ENCODE data around the gene PON3. TPM values are rescaled to one million over a fixed set of nuclear protein-coding genes. Genes with fewer than 3 reads are reported as not detected.

The PON3 gene
- total RNA-seq (2014; rRNA removed; shearing (Covaris generic)): 1.6 and 2.5 TPM in 2 replicates
- 1.4 and 1.6 TPM in 2 replicates for polyA plus RNA-seq (2016; fragmentation: Nextera tagmentation; extraction: Ambion mirVana)
- long read RNA-seq, partial matches to known transcripts: 0 of 1 reads
- long read RNA-seq, other reads (novel, unspliced or antisense): 0 of 1 reads

- H3K4me3 Mint-ChIP-seq: peak within 1 kb of the TSS; percentile 71
- no peaks in the 10 kb centered on the region for H3K9me2 ChIP-seq (ENCODE audit: insufficient read depth)
- no peak for TF ChIP-seq EZH2phosphoT487 (IDR thresholded peaks at IDR 0.05; ENCODE audit: unreplicated experiment)
- TF ChIP-seq POLR2AphosphoS5 (IDR thresholded peaks at IDR 0.05; ENCODE audit: low read depth): peak; percentile 35; the same call in 1 of the 2 replicates
- peak; percentile 75 to 78 for TF ChIP-seq CTCF (conservative IDR thresholded peaks at IDR 0.05; ENCODE audit: low read depth in 2 of 2)
- TF ChIP-seq ETS1 (IDR thresholded peaks at IDR 0.05): no peak
- no peaks in the 10 kb centered on the region for H3F3A ChIP-seq (replicated peaks; ENCODE audit: low read depth)
- peak; percentile 90 for DNase-seq (ENCODE audit: low spot score)
- H3K79me2 ChIP-seq (replicated peaks; ENCODE audit: insufficient read depth): no peaks in the 10 kb centered on the region
- H3K27me3 Mint-ChIP-seq (ENCODE audit: insufficient read depth, low read depth, poor library complexity): peaks cover 15% of the 10 kb centered on the region
- no peaks in the 10 kb centered on the region for H3K9me3 Mint-ChIP-seq
- peak within 1 kb of the TSS; percentile 72 for H3K4me3 ChIP-seq
- ATAC-seq: peak; percentile 90
- no peaks in the 10 kb centered on the region for H4K20me1 ChIP-seq (replicated peaks; ENCODE audit: insufficient read depth)
- no peak within 1 kb of the TSS for H3K27ac Mint-ChIP-seq
- peak within 1 kb of the TSS; percentile 98 for H2AFZ ChIP-seq
- peak within 1 kb of the TSS; percentile 90 for H3K4me2 ChIP-seq
- no peaks in the 10 kb centered on the region for H3K36me3 Mint-ChIP-seq (ENCODE audit: low read depth)
- H3K27ac ChIP-seq (ENCODE audit: low read depth): no peak within 1 kb of the TSS
- no peaks in the 10 kb centered on the region for H3K36me3 ChIP-seq (ENCODE audit: insufficient read depth)
- H3K4me1 ChIP-seq (ENCODE audit: insufficient read depth): peaks cover 3% of the 10 kb centered on the region; the same call in 1 of the 2 replicates
- H3K4me1 Mint-ChIP-seq: peaks cover 9% of the 10 kb centered on the region
- H3K27me3 ChIP-seq (ENCODE audit: insufficient read depth): peaks cover 15% of the 10 kb centered on the region; the same call in 1 of the 2 replicates
Observed at GRCh38 chr7:95396136-95397032, at the start of gene PON3. PON3 (minus strand) TSS chr7:95396375; CDS start chr7:95396350, 25 bp downstream.

- DNase-seq (ENCODE audit: low spot score) (no peak), ATAC-seq (no peak)
- Histone ChIP-seq H3K36me3 (ENCODE audit: insufficient read depth) (no peaks in the 10 kb centered on the region), H2AFZ (no peak overlapping the region), H3K4me3 (no peak overlapping the region), H3K4me2 (no peak overlapping the region), H3K4me1 (ENCODE audit: insufficient read depth) (no peaks in the 10 kb centered on the region), H3K79me2 (replicated peaks; ENCODE audit: insufficient read depth) (no peaks in the 10 kb centered on the region), H3K9me2 (ENCODE audit: insufficient read depth) (no peaks in the 10 kb centered on the region), H3F3A (replicated peaks; ENCODE audit: low read depth) (no peaks in the 10 kb centered on the region), H3K27me3 (ENCODE audit: insufficient read depth) (no peaks in the 10 kb centered on the region), H3K27ac (ENCODE audit: low read depth) (no peak overlapping the region), H4K20me1 (replicated peaks; ENCODE audit: insufficient read depth) (no peaks in the 10 kb centered on the region)
- no peak overlapping the region for H3K4me3 Mint-ChIP-seq
- no peaks in the 10 kb centered on the region for H3K9me3 Mint-ChIP-seq
- H3K27me3 Mint-ChIP-seq (ENCODE audit: insufficient read depth, low read depth, poor library complexity): no peaks in the 10 kb centered on the region
- H3K27ac Mint-ChIP-seq: no peak overlapping the region
- no peaks in the 10 kb centered on the region for H3K4me1 Mint-ChIP-seq
- no peaks in the 10 kb centered on the region for H3K36me3 Mint-ChIP-seq (ENCODE audit: low read depth)
- TF ChIP-seq ZNF114 (CRISPR knock-in tag; IDR thresholded peaks at IDR 0.05): no peak
- TF ChIP-seq JUNB (IDR thresholded peaks at IDR 0.05; ENCODE audit: unreplicated experiment): no peak
- TF ChIP-seq CTCF (conservative IDR thresholded peaks at IDR 0.05; ENCODE audit: low read depth in 2 of 2): no peak
- TF ChIP-seq EZH2 (IDR thresholded peaks at IDR 0.05; ENCODE audit: low read depth, unreplicated experiment): no peak
- TF ChIP-seq EZH2phosphoT487 (IDR thresholded peaks at IDR 0.05; ENCODE audit: unreplicated experiment): no peak
Observed at GRCh38 chr7:95444796-95445195, 48.6 kb upstream of the PON3 start.
